Fibroblast of skin of back (primary cell): ENCODE measurements around the gene CEP78.
"Not testable (repeated sequence)": the region's sequence is repeated elsewhere in the genome, so short reads cannot be mapped to it uniquely, and the experiment has no call there.

ENCODE experiments used
- DNase-seq: peaks from one replicate; pipeline ENCODE4 v3.0.0-alpha.2; 2013

CEP78 gene

DNA sequence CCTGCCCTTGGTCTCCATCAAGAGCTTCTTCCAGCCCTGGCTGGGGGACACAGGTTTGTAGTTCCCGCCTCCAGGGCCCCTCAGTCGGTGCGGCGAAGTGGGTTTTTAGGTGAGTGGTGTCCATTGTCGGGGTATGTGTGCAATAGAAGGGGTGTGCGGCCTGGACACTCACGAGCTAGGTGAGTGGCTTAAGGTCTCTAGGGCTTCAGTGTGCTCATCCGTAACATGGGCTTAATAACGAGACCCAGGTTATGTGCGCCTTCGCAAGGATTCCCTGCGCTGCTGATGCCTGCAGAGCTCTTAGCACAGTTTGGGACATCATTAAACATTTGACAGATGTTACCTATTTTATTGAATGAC is 656 bp downstream of the CEP78 start:
- no peak for DNase-seq

DNA sequence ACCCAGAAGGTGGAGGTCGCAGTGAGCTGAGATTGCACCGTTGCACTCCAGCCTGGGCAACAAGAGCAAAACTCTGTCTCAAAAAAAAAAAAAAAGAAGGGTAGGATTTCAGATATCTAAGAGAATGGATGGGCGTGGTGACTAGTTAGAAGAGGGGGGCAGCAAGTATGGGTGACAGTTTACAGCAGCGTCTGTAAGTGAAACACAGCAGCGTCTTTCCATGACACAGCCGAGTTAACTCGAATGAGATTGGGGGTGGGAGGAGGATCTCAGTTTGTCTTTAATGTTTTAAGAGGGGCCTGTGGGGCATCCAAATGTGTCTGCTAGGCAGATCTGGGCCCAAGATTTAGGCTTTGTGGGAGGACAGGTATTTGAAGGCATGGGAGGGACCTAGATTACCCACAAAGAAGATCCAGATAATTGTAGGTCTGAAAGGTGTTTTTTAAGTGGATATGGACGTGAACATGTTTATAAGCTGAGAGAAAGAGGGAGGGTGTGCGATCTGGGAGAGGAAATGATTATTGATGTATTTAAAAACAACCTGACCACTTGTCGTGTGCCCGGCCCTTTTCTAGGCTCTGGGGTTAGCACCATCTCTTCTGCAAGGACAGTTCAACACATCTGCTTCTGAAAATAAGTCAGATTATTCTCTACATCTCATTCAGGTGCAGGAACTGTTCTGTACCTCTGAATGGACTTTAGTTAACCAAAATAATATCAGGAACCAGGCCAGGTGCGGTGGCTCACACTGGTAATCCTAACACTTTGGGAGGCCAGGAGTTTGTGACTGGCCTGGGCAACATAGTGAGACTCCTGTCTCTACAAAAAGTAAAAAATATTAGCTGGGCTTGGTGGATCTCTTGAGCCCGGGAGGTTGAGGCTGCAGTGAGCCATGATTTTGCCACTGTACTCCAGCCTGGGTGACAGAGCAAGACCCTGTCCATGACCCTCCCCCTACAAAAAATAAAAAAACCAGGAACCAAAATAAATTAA is 2.5 kb downstream of the CEP78 start:
- DNase-seq, result no peak

DNA sequence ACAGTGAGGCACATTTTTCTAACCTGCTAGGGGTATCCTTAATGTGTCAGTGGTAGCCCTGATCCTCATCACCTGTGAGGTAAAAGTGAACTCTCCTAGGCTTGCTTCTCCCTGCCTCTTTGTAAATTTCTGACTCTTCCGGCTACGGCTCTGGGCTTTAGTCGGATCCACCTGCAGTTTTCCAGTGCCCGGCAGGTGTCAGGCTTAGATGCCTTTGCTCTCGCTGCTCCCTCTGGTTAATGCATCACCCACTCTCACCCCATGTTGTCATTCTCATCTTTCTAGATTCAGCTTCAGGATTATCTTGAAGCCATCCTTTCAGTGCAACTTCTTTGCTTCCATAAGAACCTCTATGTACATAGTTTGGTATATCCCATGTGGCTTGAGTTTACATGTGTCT is 3.6 kb downstream of the CEP78 start:
- DNase-seq, result no peak

DNA sequence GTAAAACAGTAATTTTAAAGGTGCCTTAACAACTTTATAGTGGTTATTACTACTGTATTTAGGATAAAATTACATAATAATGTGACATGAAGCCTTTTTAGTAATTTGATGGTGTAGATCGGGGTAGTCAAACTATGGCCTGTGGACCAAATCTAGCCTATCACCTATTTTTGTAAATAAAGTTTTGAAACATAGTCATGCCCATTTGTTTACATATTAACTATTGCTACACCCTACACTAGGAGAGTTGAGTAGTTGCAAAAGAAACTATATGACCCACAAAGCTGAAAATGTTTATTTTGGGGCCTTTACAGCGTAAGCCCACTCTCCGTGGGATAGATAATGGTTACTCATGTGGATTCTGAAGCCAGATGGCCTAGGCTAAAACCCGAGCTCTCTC is 6.2 kb downstream of the CEP78 start:
- no peak for DNase-seq

DNA sequence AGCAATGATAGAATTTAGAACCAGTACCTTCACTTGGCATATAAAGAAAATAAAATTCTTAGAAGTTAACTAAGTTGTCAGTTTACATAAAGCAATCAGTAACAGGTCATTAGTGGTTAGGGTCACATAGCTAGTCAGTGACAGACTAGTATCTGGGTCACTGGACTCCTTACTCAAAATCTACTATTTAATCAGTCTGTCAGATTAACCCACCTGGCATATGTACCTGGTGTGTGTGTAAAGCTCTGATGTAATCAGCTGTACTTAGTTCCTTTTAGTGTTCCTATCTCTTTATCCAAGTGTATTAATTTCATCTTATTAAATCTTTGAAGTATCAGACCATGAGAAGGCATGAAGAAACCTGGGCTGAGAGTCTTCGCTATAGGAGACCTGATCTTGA is 7.3 kb downstream of the CEP78 start:
- DNase-seq, result no peak

DNA sequence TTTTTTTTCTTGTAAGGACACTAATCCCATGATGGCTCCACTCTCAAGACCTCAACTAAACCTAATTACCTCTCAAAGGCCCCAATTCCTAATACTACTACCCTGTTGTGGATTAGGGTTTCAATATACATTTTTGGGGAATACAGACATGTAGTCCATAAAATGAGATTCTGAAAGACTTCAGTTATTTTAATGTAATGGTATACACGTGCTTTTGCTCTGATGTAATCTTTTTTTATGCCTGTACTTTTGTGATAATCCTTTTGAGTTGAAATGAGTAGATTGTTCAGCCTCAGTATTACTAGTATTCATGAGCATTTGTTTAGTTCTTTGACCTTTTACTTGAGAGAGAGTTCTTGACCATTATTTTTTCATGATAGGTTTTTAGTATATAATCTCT is 9.5 kb downstream of the CEP78 start:
- DNase-seq, result no peak

DNA sequence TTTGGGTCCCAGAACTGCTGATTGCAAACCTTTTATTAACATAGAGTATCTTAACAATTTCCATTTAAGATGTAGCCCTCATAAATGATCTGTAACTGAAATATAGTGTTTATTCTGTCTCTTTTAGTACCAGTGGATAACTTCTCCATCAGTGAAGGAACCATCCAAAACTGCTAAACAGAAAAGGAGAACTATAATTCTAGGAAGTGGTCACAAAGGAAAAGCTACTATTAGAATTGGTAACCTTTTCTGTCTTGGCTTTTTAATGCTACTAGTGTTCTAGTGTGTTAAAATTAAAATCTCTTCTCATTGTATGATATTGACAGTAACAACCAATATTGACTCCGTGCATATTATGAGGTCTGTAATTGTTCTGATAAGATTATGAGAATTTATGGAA is 12.8 kb downstream of the CEP78 start:
- no peak for DNase-seq

DNA sequence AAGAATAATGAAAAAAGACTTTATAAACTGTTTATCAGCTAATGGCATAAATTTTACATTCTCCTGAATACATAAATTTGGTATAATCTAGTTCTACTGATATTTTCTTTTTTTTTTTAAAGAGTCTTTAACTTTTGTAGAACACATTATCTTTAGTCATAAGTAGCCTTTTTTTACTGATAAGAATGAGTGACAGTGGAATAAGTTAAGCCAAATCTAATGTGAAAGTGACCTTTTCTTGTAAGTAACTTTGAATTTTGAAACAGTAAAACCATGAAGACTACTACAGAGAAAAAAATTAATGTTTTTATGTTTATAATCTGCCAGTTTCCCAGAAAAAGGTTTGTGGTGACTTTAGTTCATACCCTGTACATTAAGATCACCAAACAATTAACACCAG is 13.7 kb downstream of the CEP78 start:
- no peak for DNase-seq

DNA sequence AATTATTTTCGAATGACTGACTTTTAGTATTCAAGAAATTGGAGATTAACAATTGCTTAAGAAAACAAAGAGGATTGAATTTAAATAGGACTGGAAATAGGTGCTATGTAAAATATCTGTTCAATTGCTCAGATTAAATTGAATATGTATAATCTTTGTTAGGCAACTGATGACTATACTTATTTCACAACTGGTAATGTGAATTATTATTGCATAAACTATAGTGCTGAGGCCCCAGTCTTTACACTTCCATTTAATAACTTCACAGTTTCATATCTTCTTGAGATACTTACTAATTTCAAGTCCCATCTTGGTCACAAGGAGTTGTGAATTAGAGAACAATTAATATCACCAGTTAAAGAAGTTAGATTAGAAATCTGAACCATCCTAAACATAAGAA is 16.7 kb downstream of the CEP78 start:
- DNase-seq, result no peak

DNA sequence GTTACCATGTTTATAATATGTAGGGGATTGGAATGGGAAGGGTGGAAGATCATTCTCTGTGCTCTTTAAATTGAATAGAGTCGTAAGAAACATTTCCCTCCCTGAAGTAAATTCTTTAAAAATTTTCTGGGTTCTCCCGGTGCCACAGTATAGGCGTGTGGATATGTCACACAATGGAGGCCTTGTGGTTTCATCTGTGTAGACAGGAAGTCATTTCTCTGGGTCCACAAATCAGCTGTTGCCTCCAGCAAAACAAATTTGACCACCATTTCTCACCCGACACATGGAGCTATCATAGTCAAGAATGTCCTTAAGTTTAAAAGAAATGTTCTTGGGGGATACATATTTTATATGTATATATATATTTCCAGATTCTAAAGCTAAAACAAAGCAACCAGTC is 17.4 kb downstream of the CEP78 start:
- no peak for DNase-seq

DNA sequence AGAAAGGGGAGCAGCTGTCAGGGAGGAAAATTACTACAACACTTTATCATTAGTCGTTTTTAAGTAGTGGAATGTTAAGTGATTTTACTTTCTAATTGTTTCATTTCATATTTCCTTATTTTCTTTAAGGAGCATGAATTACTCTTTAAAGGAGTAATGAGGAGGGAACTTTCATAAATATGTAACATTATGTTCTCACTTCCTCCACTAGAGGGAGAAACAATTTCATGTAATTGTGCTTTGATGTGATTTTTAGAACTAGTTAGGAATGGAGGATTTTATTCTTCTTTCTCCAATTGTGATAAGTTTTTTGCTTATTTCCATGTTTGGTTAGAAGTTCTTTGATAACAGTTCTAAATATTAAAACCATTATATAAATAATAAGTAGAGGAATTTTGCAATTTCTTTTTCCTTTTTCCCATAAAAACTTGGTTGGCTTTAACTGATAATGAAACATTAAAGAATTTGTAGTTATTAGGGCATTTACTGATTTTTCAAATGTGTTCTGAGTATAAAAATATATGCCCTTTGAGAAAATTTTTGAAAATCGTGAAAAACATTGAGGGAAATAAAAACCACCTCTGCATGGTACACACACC is 25.6 kb downstream of the CEP78 start:
- peak; percentile 44 for DNase-seq

DNA sequence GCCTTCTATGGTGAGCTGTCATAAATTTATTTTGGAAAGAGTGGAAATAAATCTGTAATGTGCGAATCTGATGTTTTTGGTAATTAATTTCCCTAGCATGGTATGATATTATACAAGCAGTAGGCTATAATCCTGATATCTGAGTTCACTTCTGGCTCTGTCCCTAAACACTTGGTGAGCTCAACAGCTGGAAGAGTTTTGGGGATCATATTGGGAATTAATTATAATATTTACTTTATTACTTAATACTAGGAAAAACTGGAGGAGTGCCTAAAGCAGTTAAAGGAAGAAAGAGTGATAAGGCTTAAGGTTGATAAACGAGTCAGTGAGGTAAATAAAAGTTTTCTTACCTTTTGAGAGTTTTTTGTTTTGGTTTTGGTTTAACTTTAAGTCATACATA is 26.8 kb downstream of the CEP78 start:
- no peak for DNase-seq

DNA sequence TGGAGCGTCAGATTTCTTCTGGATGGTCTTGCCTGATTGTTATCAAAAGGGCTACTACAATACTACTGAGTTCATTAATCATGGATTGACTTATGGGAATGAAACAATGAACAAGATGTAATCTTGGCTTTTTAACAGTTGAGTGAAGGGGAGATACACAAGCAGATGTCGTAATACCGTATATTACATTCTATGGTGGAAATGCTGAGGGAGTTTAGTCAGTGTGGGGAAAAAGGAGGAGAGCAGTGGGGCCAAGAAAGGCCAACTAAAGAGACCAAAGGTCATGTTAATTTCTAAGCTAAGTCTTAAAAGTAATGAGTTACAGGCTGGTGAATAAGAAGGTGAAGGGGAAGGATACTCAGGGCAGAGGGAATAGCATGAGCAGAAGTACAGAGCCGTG is 32.0 kb downstream of the CEP78 start:
- no peak for DNase-seq

DNA sequence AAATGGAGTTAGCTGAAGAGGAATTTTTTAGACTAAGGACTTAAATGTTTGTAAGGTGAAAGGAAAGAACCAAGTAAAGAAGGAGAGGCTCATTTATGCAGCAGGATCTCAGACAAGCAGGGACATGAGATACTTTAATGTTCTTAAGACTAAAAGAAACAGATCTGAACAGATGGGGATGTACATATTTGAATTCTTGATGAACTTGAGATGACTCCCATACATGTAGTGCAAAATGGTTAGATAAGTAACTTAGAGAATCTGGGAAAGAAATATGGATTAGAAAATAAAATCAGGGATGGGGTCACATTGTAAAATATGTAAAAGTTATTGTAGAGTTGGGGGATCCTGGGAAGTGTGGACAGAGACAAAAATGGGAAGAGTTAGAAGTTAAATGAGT is 33.9 kb downstream of the CEP78 start:
- DNase-seq, result no peak

DNA sequence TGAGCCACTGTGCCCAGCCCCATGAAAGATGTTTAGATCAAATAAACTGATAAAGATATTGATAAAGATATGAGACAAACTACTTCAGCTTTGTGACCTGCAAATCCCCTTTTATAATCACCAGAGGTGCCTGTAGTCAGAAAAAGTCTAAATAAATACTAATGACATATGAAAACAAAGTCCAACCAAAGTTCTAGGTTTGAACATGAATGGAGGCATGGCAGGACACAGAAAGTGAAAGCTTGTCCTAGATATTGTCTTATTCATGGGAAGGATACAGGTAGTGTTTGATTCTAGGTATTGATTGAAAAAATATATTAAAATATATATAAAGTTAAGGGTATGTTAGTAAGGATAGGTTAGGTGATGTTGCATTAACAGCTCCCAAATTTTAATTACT is 36.4 kb downstream of the CEP78 start:
- DNase-seq, result no peak

DNA sequence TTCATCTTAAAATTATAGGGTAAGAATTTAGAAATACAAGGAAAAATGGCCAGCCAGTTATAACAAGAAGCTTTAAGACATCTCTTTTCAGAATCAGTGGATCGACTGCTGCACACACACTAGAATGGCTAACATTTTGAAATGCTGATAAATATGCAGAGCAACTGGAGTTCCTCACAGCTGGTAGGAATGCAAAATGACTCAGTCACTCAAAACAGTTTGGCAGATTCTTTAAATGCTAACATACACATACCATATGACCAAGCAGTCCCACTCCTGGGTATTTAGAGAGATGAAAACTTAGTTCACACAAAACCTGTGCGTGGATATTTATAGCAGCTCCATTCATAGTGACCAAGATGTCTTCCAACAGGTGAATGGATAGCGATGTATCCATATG is 37.9 kb downstream of the CEP78 start:
- DNase-seq, result peak; percentile 87

DNA sequence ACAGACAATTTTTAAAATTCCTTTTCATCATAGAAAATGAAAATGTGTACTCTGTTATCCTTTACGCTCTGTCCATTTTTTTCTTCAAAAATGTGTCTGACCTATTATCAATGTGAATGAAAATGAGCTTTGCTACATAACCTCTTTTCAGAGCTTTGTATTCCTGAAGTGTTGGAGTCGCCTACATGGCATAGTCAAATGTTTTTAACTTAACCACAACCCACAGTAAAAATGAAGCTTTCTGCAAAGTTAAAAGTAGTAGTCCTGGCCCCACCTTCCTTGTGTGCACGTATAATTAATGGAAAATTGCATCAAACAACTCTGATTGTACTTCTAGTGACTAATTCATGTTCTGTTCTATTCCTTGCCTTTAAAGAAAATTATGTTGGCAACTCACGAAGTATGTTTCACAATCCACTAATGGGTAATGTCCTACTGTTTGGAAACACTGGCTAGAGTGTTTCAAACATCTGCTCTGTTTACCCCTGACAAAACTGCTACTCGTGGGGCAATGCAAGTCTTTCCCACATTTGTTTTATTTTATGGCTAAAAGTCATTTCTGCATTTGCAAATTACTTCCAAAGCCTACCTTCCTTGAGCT is 42.4 kb downstream of the CEP78 start:
- no peak for DNase-seq

DNA sequence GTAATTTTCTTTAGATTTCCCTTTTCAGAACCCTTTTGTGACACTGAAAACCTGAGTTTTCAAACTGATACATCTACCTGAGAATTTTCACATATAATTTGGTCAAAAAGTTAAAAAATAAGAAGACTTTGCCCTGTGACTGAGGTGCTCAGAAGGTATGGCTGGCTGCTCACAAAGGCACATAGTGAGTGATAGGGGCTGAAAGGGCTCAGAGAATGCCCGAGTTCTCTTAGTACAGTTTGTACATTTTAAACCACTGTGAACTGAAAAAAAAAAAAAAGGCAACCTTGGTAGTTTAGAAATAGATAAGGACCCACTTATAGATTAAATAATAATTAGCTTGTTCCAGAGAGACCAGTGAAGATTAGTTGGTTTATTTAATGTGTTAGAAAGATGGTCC is 42.9 kb downstream of the CEP78 start:
- no peak for DNase-seq

DNA sequence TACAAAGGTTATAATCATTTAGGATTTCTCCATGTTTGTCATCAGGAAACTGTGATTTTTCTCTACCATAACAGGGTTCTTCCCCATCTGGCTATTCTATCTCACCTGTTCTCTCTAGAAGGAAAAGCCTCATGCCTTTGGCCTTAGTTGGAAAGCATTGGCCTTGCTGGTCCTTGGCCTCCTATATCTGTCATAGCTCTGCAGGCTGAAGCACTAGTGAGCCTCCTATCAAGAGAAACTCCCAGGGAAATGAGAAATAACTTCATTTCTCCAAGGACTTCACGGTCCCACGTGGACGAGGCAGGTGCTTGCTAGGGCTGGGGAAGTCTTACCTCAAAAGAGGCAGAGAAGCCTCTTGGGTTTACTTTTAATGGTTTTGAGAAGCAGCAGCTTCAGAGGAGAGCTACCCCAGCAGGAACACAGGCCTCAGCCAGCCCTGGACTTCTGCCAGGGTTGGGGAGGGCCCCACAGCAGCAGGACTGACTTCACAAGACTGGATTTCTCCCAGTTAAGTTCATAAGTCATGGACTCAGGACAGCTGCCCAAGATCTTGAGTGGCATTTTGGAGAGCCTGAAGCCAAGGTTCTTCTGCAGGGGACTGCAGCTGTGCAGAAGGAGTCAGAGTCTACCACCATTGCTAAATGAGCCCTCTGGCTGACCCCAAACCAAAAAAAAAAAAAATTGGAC is 45.2 kb downstream of the CEP78 start:
- peak; percentile 56 for DNase-seq

DNA sequence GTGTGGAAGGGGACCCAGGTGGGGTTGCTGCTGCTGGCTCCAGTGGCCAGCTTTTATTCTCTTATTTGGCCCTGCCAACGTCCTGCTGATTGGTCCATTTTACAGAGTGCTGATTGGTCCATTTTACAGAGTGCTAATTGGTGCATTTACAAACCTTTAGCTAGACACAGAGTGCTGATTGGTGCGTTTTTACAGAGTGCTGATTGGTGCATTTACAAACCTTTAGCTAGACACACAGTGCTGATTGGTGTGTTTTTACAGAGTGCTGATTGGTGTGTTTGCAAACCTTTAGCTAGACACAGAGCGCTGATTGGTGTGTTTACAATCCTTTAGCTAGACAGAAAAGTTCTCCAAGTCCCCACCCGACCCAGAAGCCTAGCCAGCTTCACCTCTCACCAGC is 48.3 kb downstream of the CEP78 start:
- DNase-seq, result not testable (repeated sequence)

DNA sequence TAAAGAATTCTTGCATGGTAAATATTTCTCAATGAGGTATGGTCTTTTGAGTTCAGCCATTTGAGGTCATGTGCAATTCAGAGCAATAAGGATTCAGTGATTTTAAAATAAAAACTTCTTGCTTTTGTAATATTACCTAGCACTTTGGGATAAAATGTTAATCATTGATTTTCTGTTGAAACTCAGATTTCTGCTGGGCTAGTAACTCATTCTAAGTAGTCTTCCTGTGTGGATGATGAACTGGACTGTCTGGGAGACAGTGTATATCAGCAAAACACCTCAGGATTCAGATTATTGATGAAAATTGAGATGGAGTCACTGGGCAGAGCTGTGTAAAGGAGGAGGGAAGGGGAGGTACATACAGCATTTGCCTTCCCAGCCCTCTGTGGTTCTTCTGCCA is 50.2 kb downstream of the CEP78 start:
- no peak for DNase-seq

DNA sequence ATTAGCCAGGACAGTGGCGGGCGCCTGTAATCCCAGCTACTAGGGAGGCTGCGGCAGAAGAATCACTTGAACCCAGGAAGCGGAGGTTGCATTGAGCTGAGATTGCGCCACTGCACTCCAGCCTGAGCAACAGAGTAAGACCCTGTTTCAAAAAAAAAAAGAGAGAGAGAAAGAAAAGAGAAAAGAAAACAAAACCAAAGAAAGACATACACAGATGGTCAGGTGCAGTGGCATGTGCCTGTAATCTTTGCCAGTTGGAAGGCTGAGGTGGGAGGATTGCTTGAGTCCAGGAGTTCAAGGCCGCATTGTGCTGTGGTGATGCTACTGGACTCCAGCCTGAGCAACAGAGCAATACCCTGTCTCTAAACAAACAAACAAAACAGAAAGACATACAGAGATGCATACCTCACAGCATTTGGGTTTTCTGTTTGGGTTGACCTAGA is 51.1 kb downstream of the CEP78 start:
- no peak for DNase-seq

DNA sequence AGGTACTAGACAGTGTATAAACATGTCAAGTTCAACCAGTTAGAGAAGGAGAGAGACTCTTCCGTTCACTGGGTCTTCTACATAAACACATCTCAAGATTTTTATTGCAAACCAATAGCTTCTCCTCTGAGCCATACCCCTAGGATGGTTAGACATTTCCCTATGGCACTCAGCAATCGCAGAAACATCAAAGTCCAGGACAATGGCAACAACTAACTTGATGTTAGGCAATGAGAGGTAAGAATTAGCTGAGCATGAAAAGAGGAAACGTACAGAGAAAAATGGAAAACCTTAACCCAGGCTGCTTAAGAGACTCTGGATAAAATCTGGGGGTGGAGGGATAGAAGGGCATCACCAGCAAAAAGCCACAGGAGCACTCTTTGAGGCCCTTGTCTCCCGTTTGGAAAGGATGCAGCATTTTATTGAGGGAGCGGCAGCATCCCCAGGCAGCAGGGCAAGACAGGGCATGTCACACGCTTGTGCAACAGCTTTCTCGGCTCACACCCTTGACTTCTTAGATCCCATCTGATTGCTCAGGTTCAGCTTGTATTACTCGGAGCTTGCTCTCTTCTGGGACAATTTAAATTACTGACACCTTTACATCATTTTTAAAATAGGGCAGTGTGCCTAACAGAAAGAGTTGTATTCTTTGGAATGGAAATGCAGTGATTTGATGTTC is 52.5 kb downstream of the CEP78 start:
- no peak for DNase-seq
